HG03066 (cell line): Measurements from ENCODE around the gene TMEM132E.

Experiments
- ATAC-seq: cut with Tn5 transposase; IDR thresholded peaks from one replicate; pipeline ENCODE4 v1.9.1; 2021; ENCODE audit warnings: low read depth; ENCODE audit not compliant: unreplicated experiment

Gene TMEM132E

GRCh38 chr17:34626121-34626681, 46.8 kb downstream of the TMEM132E start:
- no peak for ATAC-seq

GRCh38 chr17:34628879-34629278, 49.5 kb downstream of the TMEM132E start:
- no peak for ATAC-seq

GRCh38 chr17:34633351-34633750, 54.0 kb downstream of the TMEM132E start:
- no peak for ATAC-seq

GRCh38 chr17:34633760-34634159, 54.4 kb downstream of the TMEM132E start:
- ATAC-seq = no peak

GRCh38 chr17:34634551-34635160, 55.3 kb downstream of the TMEM132E start:
- no peak for ATAC-seq

GRCh38 chr17:34635876-34636275, 56.5 kb downstream of the TMEM132E start:
- ATAC-seq = no peak

GRCh38 chr17:34637041-34637547, 57.7 kb downstream of the TMEM132E start:
- ATAC-seq = no peak

GRCh38 chr17:34637548-34638525, 58.5 kb downstream of the TMEM132E start:
- no peak for ATAC-seq

GRCh38 chr17:34638526-34639260, 59.3 kb downstream of the TMEM132E start:
- no peak for ATAC-seq

- no peak for ATAC-seq
Observed at GRCh38 chr17:34639706-34640425, 60.5 kb downstream of the TMEM132E start.

- ATAC-seq = no peak
Observed at GRCh38 chr17:34641368-34641767, 62.0 kb downstream of the TMEM132E start.

GRCh38 chr17:34644941-34645550, 65.7 kb downstream of the TMEM132E start:
- no peak for ATAC-seq

- ATAC-seq = no peak
Observed at GRCh38 chr17:34645594-34645993, 66.2 kb downstream of the TMEM132E start.

- no peak for ATAC-seq
Observed at GRCh38 chr17:34647511-34647910, 68.1 kb downstream of the TMEM132E start.

- no peak for ATAC-seq
Observed at GRCh38 chr17:34650051-34650750, 70.8 kb downstream of the TMEM132E start.

GRCh38 chr17:34651402-34651811, 72.0 kb downstream of the TMEM132E start:
- no peak for ATAC-seq

- ATAC-seq = no peak
Observed at GRCh38 chr17:34652021-34652555, 72.7 kb downstream of the TMEM132E start.

GRCh38 chr17:34653511-34653910, 74.1 kb downstream of the TMEM132E start:
- no peak for ATAC-seq
